ENCODE measurements around the gene CLSTN3.

CLSTN3 gene

DNA sequence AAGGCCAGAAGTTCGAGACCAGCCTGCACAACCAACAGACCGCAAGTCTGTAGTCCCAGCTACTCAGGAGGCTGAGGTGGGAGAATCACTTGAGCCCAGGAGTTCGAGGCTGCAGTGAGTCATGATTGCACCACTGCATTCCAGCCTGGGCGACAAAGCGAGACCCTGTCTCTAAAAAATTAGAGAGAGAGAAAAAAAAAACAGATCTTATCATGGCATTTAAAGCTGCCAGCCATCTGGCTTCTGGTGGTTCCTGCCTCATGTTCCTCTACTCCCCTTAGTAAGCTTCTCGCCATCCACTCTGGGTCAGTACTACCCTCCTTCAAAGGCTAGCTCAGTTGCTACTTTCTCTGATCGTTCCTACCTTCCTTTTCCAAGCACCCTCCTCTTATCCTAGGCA, 16.1 kb downstream of the CLSTN3 start:
- no peaks in the 10 kb centered on the region for H3K4me1 ChIP-seq (ENCODE audit: control insufficient read depth, insufficient read depth, low read length)
- POLR2A ChIA-PET, result no interaction called here
- no peak overlapping the region for H3K4me3 ChIP-seq (ENCODE audit: low read depth, low read length)
- H3K9me3 ChIP-seq (ENCODE audit: control insufficient read depth, insufficient read depth, low read depth, low read length), result no peaks in the 10 kb centered on the region
- no peak overlapping the region for H3K27ac ChIP-seq (ENCODE audit: extremely low read depth, low read depth, low read length)
- no peak for TF ChIP-seq GFI1B (tag by site-specific recombination; IDR thresholded peaks at IDR 0.05)
- H3K36me3 ChIP-seq (ENCODE audit: control insufficient read depth in 2 of 2, insufficient read depth in 1 of 2, low read length in 2 of 2), result peaks cover 3 to 75% of the 10 kb centered on the region in 2 experiments
- CTCF ChIA-PET, result interaction anchor here (0.6 to 3.5 kb wide), 7 partner anchors 8 to 618 kb away, joined by 3 to 43 read pairs (median 19); partner anchors contain the start of genes C1RL and PEX5

DNA sequence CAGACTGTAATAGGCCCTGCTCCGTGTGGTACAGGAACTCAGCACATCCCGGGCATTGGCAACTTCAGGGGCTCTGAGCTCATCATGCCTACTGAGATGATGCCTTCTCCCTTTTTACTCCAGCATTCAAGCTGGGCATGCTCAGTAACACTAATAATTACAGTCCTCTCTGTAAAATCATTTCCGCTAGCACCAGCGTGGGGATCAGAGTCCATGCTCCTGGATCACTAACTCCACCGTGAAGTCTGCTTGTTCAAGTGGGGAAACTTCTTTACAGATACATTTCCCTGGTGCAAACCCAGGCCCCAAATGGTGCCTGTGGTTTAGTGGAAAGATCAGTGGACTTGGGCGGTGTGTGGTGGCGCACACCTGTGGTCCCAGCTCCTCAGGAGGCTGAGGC, 16.7 kb downstream of the CLSTN3 start:
- Histone ChIP-seq H3K9me3 (ENCODE audit: control insufficient read depth, insufficient read depth, low read depth, low read length) (no peaks in the 10 kb centered on the region), H3K27ac (ENCODE audit: extremely low read depth, low read depth, low read length) (no peak overlapping the region), H3K4me1 (ENCODE audit: control insufficient read depth, insufficient read depth, low read length) (no peaks in the 10 kb centered on the region), H3K36me3 (ENCODE audit: control insufficient read depth in 2 of 2, insufficient read depth in 1 of 2, low read length in 2 of 2) (peaks cover 7 to 74% of the 10 kb centered on the region in 2 experiments), H3K4me3 (ENCODE audit: low read depth, low read length) (no peak overlapping the region)
- CTCF ChIA-PET, result interaction anchor here (0.6 to 3.5 kb wide), 5 partner anchors 16 to 619 kb away, joined by 3 to 24 read pairs (median 5); partner anchors contain the start of gene C1RL
- POLR2A ChIA-PET, result no interaction called here
- no peak for TF ChIP-seq TCF7L2 (IDR thresholded peaks at IDR 0.05; ENCODE audit: borderline replicate concordance, low read depth, low read length)
- TF ChIP-seq, protein P1, sequence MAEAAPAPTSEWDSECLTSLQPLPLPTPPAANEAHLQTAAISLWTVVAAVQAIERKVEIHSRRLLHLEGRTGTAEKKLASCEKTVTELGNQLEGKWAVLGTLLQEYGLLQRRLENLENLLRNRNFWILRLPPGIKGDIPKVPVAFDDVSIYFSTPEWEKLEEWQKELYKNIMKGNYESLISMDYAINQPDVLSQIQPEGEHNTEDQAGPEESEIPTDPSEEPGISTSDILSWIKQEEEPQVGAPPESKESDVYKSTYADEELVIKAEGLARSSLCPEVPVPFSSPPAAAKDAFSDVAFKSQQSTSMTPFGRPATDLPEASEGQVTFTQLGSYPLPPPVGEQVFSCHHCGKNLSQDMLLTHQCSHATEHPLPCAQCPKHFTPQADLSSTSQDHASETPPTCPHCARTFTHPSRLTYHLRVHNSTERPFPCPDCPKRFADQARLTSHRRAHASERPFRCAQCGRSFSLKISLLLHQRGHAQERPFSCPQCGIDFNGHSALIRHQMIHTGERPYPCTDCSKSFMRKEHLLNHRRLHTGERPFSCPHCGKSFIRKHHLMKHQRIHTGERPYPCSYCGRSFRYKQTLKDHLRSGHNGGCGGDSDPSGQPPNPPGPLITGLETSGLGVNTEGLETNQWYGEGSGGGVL (tag by site-specific recombination; IDR thresholded peaks at IDR 0.05), result no peak
- no peak for TF ChIP-seq SCRT2 (tag by site-specific recombination; IDR thresholded peaks at IDR 0.05)
- no peak for TF ChIP-seq ZNF426 (tag by site-specific recombination; IDR thresholded peaks at IDR 0.05)
- no peak for TF ChIP-seq ZNF37A (tag by site-specific recombination; IDR thresholded peaks at IDR 0.05)
- no peak for TF ChIP-seq ZNF624 (tag by site-specific recombination; IDR thresholded peaks at IDR 0.05)
- TF ChIP-seq ZNF423 (tag by site-specific recombination; IDR thresholded peaks at IDR 0.05), result no peak
- TF ChIP-seq, protein P2, sequence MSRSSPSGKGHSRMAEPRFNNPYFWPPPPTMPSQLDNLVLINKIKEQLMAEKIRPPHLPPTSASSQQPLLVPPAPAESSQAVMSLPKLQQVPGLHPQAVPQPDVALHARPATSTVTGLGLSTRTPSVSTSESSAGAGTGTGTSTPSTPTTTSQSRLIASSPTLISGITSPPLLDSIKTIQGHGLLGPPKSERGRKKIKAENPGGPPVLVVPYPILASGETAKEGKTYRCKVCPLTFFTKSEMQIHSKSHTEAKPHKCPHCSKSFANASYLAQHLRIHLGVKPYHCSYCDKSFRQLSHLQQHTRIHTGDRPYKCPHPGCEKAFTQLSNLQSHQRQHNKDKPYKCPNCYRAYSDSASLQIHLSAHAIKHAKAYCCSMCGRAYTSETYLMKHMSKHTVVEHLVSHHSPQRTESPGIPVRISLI (tag by site-specific recombination; IDR thresholded peaks at IDR 0.05), result no peak
- TF ChIP-seq ZNF266 (tag by site-specific recombination; IDR thresholded peaks at IDR 0.05; ENCODE audit: low read depth), result no peak
- TF ChIP-seq, protein P3, sequence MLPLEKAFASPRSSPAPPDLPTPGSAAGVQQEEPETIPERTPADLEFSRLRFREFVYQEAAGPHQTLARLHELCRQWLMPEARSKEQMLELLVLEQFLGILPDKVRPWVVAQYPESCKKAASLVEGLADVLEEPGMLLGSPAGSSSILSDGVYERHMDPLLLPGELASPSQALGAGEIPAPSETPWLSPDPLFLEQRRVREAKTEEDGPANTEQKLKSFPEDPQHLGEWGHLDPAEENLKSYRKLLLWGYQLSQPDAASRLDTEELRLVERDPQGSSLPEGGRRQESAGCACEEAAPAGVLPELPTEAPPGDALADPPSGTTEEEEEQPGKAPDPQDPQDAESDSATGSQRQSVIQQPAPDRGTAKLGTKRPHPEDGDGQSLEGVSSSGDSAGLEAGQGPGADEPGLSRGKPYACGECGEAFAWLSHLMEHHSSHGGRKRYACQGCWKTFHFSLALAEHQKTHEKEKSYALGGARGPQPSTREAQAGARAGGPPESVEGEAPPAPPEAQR (tag by site-specific recombination; IDR thresholded peaks at IDR 0.05), result no peak
- TF ChIP-seq, protein P4, sequence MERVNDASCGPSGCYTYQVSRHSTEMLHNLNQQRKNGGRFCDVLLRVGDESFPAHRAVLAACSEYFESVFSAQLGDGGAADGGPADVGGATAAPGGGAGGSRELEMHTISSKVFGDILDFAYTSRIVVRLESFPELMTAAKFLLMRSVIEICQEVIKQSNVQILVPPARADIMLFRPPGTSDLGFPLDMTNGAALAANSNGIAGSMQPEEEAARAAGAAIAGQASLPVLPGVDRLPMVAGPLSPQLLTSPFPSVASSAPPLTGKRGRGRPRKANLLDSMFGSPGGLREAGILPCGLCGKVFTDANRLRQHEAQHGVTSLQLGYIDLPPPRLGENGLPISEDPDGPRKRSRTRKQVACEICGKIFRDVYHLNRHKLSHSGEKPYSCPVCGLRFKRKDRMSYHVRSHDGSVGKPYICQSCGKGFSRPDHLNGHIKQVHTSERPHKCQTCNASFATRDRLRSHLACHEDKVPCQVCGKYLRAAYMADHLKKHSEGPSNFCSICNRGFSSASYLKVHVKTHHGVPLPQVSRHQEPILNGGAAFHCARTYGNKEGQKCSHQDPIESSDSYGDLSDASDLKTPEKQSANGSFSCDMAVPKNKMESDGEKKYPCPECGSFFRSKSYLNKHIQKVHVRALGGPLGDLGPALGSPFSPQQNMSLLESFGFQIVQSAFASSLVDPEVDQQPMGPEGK (tag by site-specific recombination; IDR thresholded peaks at IDR 0.05), result no peak
- TF ChIP-seq ZNF175 (tag by site-specific recombination; IDR thresholded peaks at IDR 0.05), result no peak
- no peak for TF ChIP-seq ZSCAN30 (tag by site-specific recombination; IDR thresholded peaks at IDR 0.05)
- TF ChIP-seq, protein P5, sequence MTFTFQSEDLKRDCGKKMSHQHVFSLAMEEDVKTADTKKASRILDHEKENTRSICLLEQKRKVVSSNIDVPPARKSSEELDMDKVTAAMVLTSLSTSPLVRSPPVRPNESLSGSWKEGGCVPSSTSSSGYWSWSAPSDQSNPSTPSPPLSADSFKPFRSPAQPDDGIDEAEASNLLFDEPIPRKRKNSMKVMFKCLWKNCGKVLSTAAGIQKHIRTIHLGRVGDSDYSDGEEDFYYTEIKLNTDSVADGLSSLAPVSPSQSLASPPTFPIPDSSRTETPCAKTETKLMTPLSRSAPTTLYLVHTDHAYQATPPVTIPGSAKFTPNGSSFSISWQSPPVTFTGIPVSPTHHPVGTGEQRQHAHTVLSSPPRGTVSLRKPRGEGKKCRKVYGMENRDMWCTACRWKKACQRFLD (tag by site-specific recombination; IDR thresholded peaks at IDR 0.05), result no peak

All from HEK293 (cell line).